CD4-positive, alpha-beta memory T cell (primary cell): ENCODE measurements around the gene HHATL. TPM values are rescaled to one million over a fixed set of nuclear protein-coding genes. Genes with fewer than 3 reads are reported as not detected.

Experiments used
- CTCF ChIA-PET: fragments of 350-600 bp; sonication (Branson Sonifier 250); formaldehyde crosslinking; loops from one replicate; lab custom pipeline; 2021; ENCODE audit warnings: inconsistent platforms; ENCODE audit not compliant: partially characterized antibody; lab: Charles Lee
- POLR2A ChIA-PET: fragments of 350-600 bp; sonication (Branson Sonifier 250); formaldehyde crosslinking; loops from one replicate; lab custom pipeline; 2021; ENCODE audit not compliant: partially characterized antibody; lab: Charles Lee
- DNase-seq, 5 donors: peaks; one replicate each; pipeline versions ENCODE4 v3.0.0 to v3.0.0-alpha.2; 2020 to 2022; ENCODE audit warnings: mixed read lengths in 1 of 5
- H3K27ac ChIP-seq: one replicate; pipeline ENCODE4 v1.7.0; 2013; ENCODE audit warnings: low read depth, low read length
- H3K27me3 ChIP-seq: 2 replicates; pipeline ENCODE4 v1.7.0; 2013; ENCODE audit warnings: mild to moderate bottlenecking, low read length, moderate library complexity; ENCODE audit not compliant: insufficient read depth
- H3K36me3 ChIP-seq: 2 replicates; pipeline ENCODE4 v1.7.0; 2013; ENCODE audit warnings: mild to moderate bottlenecking, low read length, moderate library complexity; ENCODE audit not compliant: insufficient read depth
- H3K4me1 ChIP-seq: 2 replicates; pipeline ENCODE4 v1.7.0; 2013; ENCODE audit warnings: mild to moderate bottlenecking, low read length, moderate library complexity; ENCODE audit not compliant: insufficient read depth
- H3K4me3 ChIP-seq, 2 donors: one replicate each; pipeline ENCODE4 v1.7.0; 2013; ENCODE audit warnings: low read length in 2 of 2, mild to moderate bottlenecking in 1 of 2
- H3K9me3 ChIP-seq, 2 donors: one replicate each; pipeline ENCODE4 v1.7.0; 2013; ENCODE audit warnings: low read length in 2 of 2, control low read depth in 1 of 2; ENCODE audit not compliant: control insufficient read depth in 1 of 2
- H3K27ac Mint-ChIP-seq, 7 donors: one replicate each; pipeline ENCODE4 v1.8.0; 2020 to 2021; ENCODE audit warnings: mixed read lengths in 7 of 7, mild to moderate bottlenecking in 6 of 7, inconsistent platforms in 3 of 7, moderate library complexity in 3 of 7
- H3K27me3 Mint-ChIP-seq, 2 donors: one replicate each; pipeline ENCODE4 v1.8.0; 2020 to 2021; ENCODE audit warnings: mixed read lengths in 2 of 2
- H3K36me3 Mint-ChIP-seq, 2 donors: one replicate each; pipeline ENCODE4 v1.8.0; 2020 to 2021; ENCODE audit warnings: mixed read lengths in 2 of 2, inconsistent platforms in 1 of 2, mild to moderate bottlenecking in 1 of 2
- H3K4me1 Mint-ChIP-seq, 4 donors: one replicate each; pipeline ENCODE4 v1.8.0; 2020 to 2021; ENCODE audit warnings: mixed read lengths in 4 of 4, mild to moderate bottlenecking in 1 of 4
- H3K4me3 Mint-ChIP-seq, 8 donors: one replicate each; pipeline ENCODE4 v1.8.0; 2020 to 2021; ENCODE audit warnings: mixed read lengths in 8 of 8, mild to moderate bottlenecking in 7 of 8, moderate library complexity in 6 of 8, inconsistent platforms in 3 of 8
- H3K9me3 Mint-ChIP-seq, 8 donors: one replicate each; pipeline ENCODE4 v1.8.0; 2020 to 2021; ENCODE audit warnings: mixed read lengths in 8 of 8, mild to moderate bottlenecking in 5 of 8, inconsistent platforms in 3 of 8, moderate library complexity in 1 of 8
- intact Hi-C: fragments of 100-400 bp; cut with micrococcal nuclease; formaldehyde crosslinking; loops from one replicate; pipeline ENCODE4 v1.15.1; 2023
- polyA plus RNA-seq, 2 donors: library from polyadenylated mRNA; unstranded; fragments of 300-500 nt; fragmentation: Illumina TruSeq; gene quantifications; one replicate each; pipeline ENCODE4 v1.2.3, GENCODE V29; 2021
- total RNA-seq, 2 experiments: library from RNA; stranded (reverse); gene quantifications; one replicate each; pipeline ENCODE4 v1.2.3, GENCODE V29; 2021

HHATL gene, protein sequence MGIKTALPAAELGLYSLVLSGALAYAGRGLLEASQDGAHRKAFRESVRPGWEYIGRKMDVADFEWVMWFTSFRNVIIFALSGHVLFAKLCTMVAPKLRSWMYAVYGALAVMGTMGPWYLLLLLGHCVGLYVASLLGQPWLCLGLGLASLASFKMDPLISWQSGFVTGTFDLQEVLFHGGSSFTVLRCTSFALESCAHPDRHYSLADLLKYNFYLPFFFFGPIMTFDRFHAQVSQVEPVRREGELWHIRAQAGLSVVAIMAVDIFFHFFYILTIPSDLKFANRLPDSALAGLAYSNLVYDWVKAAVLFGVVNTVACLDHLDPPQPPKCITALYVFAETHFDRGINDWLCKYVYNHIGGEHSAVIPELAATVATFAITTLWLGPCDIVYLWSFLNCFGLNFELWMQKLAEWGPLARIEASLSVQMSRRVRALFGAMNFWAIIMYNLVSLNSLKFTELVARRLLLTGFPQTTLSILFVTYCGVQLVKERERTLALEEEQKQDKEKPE
- not detected for total RNA-seq
- not detected for polyA plus RNA-seq

DNA sequence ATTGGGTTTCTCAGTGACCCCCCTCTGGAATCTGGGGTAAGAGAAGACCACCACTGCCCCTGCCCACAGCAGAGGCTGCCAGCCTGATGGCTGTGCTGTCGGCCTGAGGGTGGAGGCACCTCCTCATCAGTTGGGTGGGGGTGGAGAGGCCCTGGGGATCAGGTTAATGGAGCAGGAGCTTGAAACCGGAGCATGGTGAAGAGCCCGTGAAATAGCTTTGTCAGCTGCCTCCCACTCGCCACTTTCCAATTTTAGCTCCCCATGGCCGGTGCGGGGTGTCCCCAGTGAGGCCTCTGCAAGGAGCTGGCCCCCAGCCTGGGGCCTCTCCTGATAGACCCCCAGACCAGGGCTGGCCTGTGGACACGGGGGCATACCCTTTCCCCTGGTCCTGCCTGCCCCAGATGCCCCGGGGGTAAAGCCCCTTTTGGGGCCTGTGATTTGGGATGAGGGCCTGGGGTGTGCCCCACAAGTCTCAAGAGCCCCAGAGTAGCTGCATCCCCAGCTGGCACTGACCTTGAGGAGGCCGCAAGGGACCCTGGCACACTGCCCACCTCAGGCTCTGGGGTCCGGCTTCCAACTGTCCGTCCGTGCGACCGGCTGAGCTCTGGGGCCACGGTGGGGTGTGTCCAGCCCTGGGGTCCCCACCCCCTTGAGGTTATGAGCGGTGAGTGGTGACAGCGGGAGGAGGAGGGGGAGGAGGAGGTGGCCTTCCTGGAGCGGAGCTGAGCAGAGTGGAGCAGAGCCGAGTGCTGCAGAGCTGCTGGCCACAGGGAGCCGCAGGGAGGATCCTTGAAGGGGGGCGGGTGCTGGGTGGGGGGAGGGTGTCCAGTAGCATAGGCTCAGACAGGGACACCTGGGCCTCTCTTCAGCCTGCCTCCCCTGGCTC is at the start of gene HHATL:
HHATL (minus strand) TSS at position 733 of the 886 bp plus-strand sequence. CDS start 1,972 bp downstream, outside the sequence.
- no peaks in the 10 kb centered on the region for H3K27me3 ChIP-seq
- no peaks in the 10 kb centered on the region for H3K36me3 Mint-ChIP-seq
- H3K27ac Mint-ChIP-seq = no peak within 1 kb of the TSS
- ChIA-PET CTCF (no interaction called here), POLR2A (no interaction called here)
- no peaks in the 10 kb centered on the region for H3K9me3 ChIP-seq
- H3K4me3 Mint-ChIP-seq = no peak within 1 kb of the TSS
- no peaks in the 10 kb centered on the region for H3K9me3 Mint-ChIP-seq
- peaks cover 5 to 22% (median 8%) of the 10 kb centered on the region in 4 donors for H3K4me1 Mint-ChIP-seq
- intact Hi-C loops = no loop called here
- no peaks in the 10 kb centered on the region for H3K36me3 ChIP-seq
- no peak within 1 kb of the TSS for H3K4me3 ChIP-seq
- H3K4me1 ChIP-seq = peaks cover 4% of the 10 kb centered on the region
- no peak within 1 kb of the TSS for H3K27ac ChIP-seq
- peaks cover 3 to 5% of the 10 kb centered on the region in 2 donors for H3K27me3 Mint-ChIP-seq
- no peak for DNase-seq

GRCh38 chr3:42751609-42752008 is 49.0 kb upstream of the HHATL start:
- CTCF ChIA-PET = no interaction called here
- no peak for DNase-seq
- Histone ChIP-seq H3K27ac (no peak overlapping the region), H3K4me3 (no peak overlapping the region), H3K36me3 (no peaks in the 10 kb centered on the region), H3K4me1 (peaks cover 21% of the 10 kb centered on the region), H3K27me3 (no peaks in the 10 kb centered on the region), H3K9me3 (no peaks in the 10 kb centered on the region)
- Mint-ChIP-seq H3K9me3 (no peaks in the 10 kb centered on the region), H3K36me3 (no peaks in the 10 kb centered on the region), H3K27me3 (no peaks in the 10 kb centered on the region), H3K4me1 (peaks cover 21 to 37% (median 29%) of the 10 kb centered on the region in 4 donors), H3K4me3 (no peak overlapping the region), H3K27ac (peak overlapping the region in 2 of 7 donors; percentile 30 to 35)
- intact Hi-C loops = no loop called here
- POLR2A ChIA-PET = no interaction called here

DNA sequence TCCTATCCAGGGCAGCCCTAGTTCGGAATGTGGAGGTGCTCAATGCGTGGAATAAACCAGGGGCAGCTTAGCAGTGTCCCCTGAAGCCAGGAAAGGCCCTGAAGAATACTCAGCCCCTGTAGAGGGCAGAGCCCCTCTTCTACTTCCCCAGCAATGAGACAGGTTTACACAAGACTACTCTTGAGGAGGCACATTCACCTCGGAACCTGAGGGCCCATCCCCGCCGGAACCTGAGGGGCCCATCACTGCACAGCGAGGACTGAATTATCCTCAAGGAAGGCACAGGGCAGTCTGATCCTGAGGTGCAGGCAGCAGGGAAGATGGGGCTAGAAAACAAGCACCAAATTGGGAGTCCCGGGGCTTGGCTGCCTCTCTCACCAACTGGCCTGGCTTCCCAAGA is 48.2 kb upstream of the HHATL start:
- no peaks in the 10 kb centered on the region for H3K27me3 Mint-ChIP-seq
- intact Hi-C loops = no loop called here
- H3K27me3 ChIP-seq = no peaks in the 10 kb centered on the region
- no peaks in the 10 kb centered on the region for H3K9me3 ChIP-seq
- ChIA-PET POLR2A (no interaction called here), CTCF (interaction anchor here (1.2 kb wide), 1 partner anchor 249 kb away, joined by 3 read pairs; the partner anchor contains the start of gene VIPR1)
- H3K9me3 Mint-ChIP-seq = no peaks in the 10 kb centered on the region
- H3K27ac ChIP-seq = no peak overlapping the region
- peaks cover 24% of the 10 kb centered on the region for H3K4me1 ChIP-seq
- H3K4me1 Mint-ChIP-seq = peaks cover 21 to 42% (median 30%) of the 10 kb centered on the region in 4 donors
- no peaks in the 10 kb centered on the region for H3K36me3 ChIP-seq
- H3K27ac Mint-ChIP-seq = no peak overlapping the region
- H3K36me3 Mint-ChIP-seq = no peaks in the 10 kb centered on the region
- H3K4me3 Mint-ChIP-seq = no peak overlapping the region
- H3K4me3 ChIP-seq = no peak overlapping the region
- no peak for DNase-seq

DNA sequence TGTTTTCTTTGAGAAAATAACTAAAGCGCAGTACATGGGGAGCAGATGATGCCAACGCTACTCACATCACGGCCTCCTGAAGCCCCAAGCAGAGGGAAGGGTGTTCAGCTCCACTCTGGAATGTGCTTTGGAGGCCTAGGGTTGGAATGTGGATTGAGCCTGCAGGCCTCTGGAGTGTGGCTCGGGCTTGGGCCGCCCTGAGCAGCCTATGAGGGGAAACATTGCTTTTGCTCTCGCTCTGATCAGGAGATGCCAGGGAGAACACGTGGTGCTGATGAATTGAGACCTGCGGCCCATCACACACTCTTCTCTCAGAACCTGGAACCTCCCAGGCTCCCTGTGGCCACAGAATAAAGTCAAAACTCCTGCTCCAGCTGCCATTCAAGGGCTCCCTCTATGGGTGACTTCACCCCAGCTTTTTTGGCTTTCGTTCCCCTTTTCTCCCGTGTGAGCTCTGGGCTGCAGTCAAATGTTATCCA is 47.2 kb upstream of the HHATL start:
- intact Hi-C loops = loop anchor here (10.0 kb wide), 1 partner anchor 95 kb away; the partner anchor contains the start of gene ZBTB47
- no peak for DNase-seq
- Histone ChIP-seq H3K4me1 (peaks cover 24% of the 10 kb centered on the region), H3K4me3 (no peak overlapping the region), H3K36me3 (no peaks in the 10 kb centered on the region), H3K27ac (no peak overlapping the region), H3K27me3 (no peaks in the 10 kb centered on the region), H3K9me3 (no peaks in the 10 kb centered on the region)
- Mint-ChIP-seq H3K27ac (peak overlapping the region in 2 of 7 donors; percentile 53 to 65), H3K4me3 (no peak overlapping the region), H3K27me3 (no peaks in the 10 kb centered on the region), H3K36me3 (no peaks in the 10 kb centered on the region), H3K9me3 (no peaks in the 10 kb centered on the region), H3K4me1 (peaks cover 20 to 42% (median 31%) of the 10 kb centered on the region in 4 donors)
- ChIA-PET POLR2A (no interaction called here), CTCF (interaction anchor here (0.9 to 1.2 kb wide), 2 partner anchors 126 to 248 kb away, joined by 3 read pairs; partner anchors contain the start of genes CYP8B1 and VIPR1)

DNA sequence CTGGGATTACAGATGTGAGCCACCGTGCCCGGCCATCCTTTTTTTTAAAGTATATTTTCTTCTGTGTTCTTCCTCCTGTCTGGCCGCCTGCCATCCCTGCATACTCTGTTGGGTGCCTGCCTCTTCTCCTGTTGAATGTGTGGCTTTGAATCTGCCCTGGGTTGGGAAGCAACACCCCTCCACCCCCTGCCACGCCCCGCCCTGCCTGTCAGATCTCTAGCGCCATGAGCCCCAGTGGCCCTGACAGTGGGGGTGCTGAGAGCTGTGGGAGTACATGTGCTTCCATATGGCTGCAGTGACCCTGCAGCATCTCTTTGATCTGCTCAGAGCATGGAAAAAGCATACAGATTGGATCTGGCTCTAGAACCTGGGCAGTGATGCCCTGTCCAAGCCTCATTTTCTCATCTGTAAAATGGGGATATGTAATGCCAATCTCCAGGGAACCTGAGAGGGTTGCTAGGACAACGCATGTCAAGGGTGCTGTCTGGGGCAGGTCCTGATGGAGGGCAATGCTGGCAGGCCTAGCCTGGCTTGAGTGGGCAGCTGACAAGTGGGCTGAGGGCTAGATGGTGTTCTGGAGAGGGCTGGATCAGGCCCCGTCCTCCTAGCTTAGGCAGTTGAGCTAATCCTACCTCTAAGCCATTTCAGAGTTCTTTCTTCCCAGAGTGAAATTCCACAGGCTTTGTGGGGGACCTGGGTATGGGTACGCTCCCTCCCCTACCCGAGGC is 46.6 kb upstream of the HHATL start:
- no peaks in the 10 kb centered on the region for H3K27me3 ChIP-seq
- Mint-ChIP-seq H3K9me3 (no peaks in the 10 kb centered on the region), H3K27ac (peak overlapping the region in 5 of 7 donors; percentile 21 to 91 (median 83)), H3K36me3 (no peaks in the 10 kb centered on the region), H3K4me3 (peak overlapping the region in 3 of 8 donors; percentile 32 to 62 (median 46)), H3K4me1 (peaks cover 22 to 45% (median 33%) of the 10 kb centered on the region in 4 donors), H3K27me3 (no peaks in the 10 kb centered on the region)
- CTCF ChIA-PET = interaction anchor here (1.2 kb wide), 1 partner anchor 247 kb away, joined by 3 read pairs; the partner anchor contains the start of gene VIPR1
- no peak overlapping the region for H3K4me3 ChIP-seq
- intact Hi-C loops = loop anchor here (10.0 kb wide), 1 partner anchor 94 kb away; the partner anchor contains the start of gene ZBTB47
- H3K27ac ChIP-seq = no peak overlapping the region
- no peaks in the 10 kb centered on the region for H3K36me3 ChIP-seq
- peaks cover 24% of the 10 kb centered on the region for H3K4me1 ChIP-seq
- H3K9me3 ChIP-seq = no peaks in the 10 kb centered on the region
- no peak for DNase-seq
- POLR2A ChIA-PET = no interaction called here

DNA sequence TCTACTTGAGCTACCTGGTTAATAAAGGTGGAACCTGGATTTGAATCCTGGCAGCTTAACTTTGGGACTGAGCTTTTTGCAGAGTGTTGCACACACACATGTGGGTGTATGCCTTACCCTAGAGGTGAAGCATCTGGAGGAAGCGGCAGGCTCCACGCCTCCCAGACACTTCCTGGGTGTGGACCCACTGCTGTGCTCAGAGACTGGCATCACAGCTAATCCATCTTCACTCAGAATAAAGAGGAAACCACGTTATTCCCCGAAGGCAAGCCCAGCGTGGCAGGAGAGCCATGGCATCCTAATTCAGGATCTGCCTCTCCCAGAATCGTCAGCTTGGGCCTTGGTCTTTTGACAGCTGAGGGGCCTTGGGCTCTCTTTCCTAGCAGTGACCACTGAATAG is 45.0 kb upstream of the HHATL start:
- CTCF ChIA-PET = interaction anchor here (1.0 to 8.9 kb wide), 6 partner anchors 9 to 208 kb away, joined by 3 to 76 read pairs (median 4); partner anchors contain the start of gene SEC22C
- intact Hi-C loops = loop anchor here (10.0 kb wide), 1 partner anchor 93 kb away; the partner anchor contains the start of gene ZBTB47
- POLR2A ChIA-PET = interaction anchor here (2.1 kb wide), 2 partner anchors 165 to 245 kb away, joined by 8 to 9 read pairs; partner anchors contain the start of gene VIPR1

More for the DNA sequence above, 45.0 kb upstream of the HHATL start:
- Histone ChIP-seq H3K36me3 (no peaks in the 10 kb centered on the region), H3K9me3 (no peaks in the 10 kb centered on the region), H3K4me1 (peaks cover 24% of the 10 kb centered on the region), H3K4me3 (no peak overlapping the region), H3K27me3 (no peaks in the 10 kb centered on the region), H3K27ac (peak overlapping the region; percentile 32)
- Mint-ChIP-seq H3K27ac (peak overlapping the region in 6 of 7 donors; percentile 68 to 90 (median 84)), H3K4me3 (peak overlapping the region in 7 of 8 donors; percentile 53 to 78 (median 69)), H3K36me3 (no peaks in the 10 kb centered on the region), H3K4me1 (peaks cover 22 to 50% (median 36%) of the 10 kb centered on the region in 4 donors), H3K9me3 (no peaks in the 10 kb centered on the region), H3K27me3 (no peaks in the 10 kb centered on the region)
- DNase-seq = peak; percentile 29 to 44 (median 41)
